Measurements from ENCODE around the gene E2F2.
"Not testable (repeated sequence)": the region's sequence is repeated elsewhere in the genome, so short reads cannot be mapped to it uniquely, and the experiment has no call there.

E2F2 gene

GRCh38 chr1:23497777-23498439 is 33.1 kb downstream of the E2F2 start:
- no peak for TF ChIP-seq EZH2phosphoT487 (conservative IDR thresholded peaks at IDR 0.05; ENCODE audit: low read length)
- no peak for TF ChIP-seq CTCF (IDR thresholded peaks at IDR 0.05; ENCODE audit: insufficient read depth, low read length, poor library complexity, severe bottlenecking)
- H3K4me2 ChIP-seq (ENCODE audit: low read depth, low read length, poor library complexity, severe bottlenecking), result no peak overlapping the region
- no peaks in the 10 kb centered on the region for H3K36me3 ChIP-seq (ENCODE audit: low read length)
- no peaks in the 10 kb centered on the region for H3K27me3 ChIP-seq (ENCODE audit: low read length)
- no peak overlapping the region for H2AFZ ChIP-seq (ENCODE audit: low read depth, low read length, severe bottlenecking)
- H3K9me2 ChIP-seq (replicated peaks; ENCODE audit: insufficient read depth, low read length), result no peaks in the 10 kb centered on the region
- no peaks in the 10 kb centered on the region for H4K20me1 ChIP-seq (ENCODE audit: low read depth, low read length)
- H3K4me3 ChIP-seq (ENCODE audit: insufficient read depth, low read length, poor library complexity, severe bottlenecking), result no peak overlapping the region
- H3K9me3 ChIP-seq (ENCODE audit: insufficient read depth, low read length), result no peaks in the 10 kb centered on the region
- no peaks in the 10 kb centered on the region for H3K79me2 ChIP-seq (ENCODE audit: insufficient read depth, low read length)
- no peak overlapping the region for H3K27ac ChIP-seq (ENCODE audit: low read depth, low read length)
- H3F3A ChIP-seq (ENCODE audit: insufficient read depth), result 0 out of 2 replicates have a peak, but pooled peaks cover 5% of the 10 kb centered on the region
- H3K9ac ChIP-seq (ENCODE audit: low read length), result no peak overlapping the region

GRCh38 chr1:23496490-23497181 is 34.4 kb downstream of the E2F2 start:
- no peaks in the 10 kb centered on the region for H3K27me3 ChIP-seq (ENCODE audit: low read length)
- no peaks in the 10 kb centered on the region for H3K9me2 ChIP-seq (replicated peaks; ENCODE audit: insufficient read depth, low read length)
- H3K4me3 ChIP-seq (ENCODE audit: insufficient read depth, low read length, poor library complexity, severe bottlenecking), result no peak overlapping the region
- no peak for TF ChIP-seq CTCF (IDR thresholded peaks at IDR 0.05; ENCODE audit: insufficient read depth, low read length, poor library complexity, severe bottlenecking)
- no peak for TF ChIP-seq EZH2phosphoT487 (conservative IDR thresholded peaks at IDR 0.05; ENCODE audit: low read length)
- no peak overlapping the region for H3K27ac ChIP-seq (ENCODE audit: low read depth, low read length)
- no peak overlapping the region for H2AFZ ChIP-seq (ENCODE audit: low read depth, low read length, severe bottlenecking)
- no peaks in the 10 kb centered on the region for H4K20me1 ChIP-seq (ENCODE audit: low read depth, low read length)
- H3K36me3 ChIP-seq (ENCODE audit: low read length), result no peaks in the 10 kb centered on the region
- H3F3A ChIP-seq (ENCODE audit: insufficient read depth), result no peaks in the 10 kb centered on the region
- no peaks in the 10 kb centered on the region for H3K79me2 ChIP-seq (ENCODE audit: insufficient read depth, low read length)
- H3K4me2 ChIP-seq (ENCODE audit: low read depth, low read length, poor library complexity, severe bottlenecking), result no peak overlapping the region
- no peak overlapping the region for H3K9ac ChIP-seq (ENCODE audit: low read length)
- H3K9me3 ChIP-seq (ENCODE audit: insufficient read depth, low read length), result no peaks in the 10 kb centered on the region

- not testable (repeated sequence) for H3K27me3 ChIP-seq (ENCODE audit: low read length); H3K79me2 ChIP-seq (ENCODE audit: insufficient read depth, low read length); H3K4me3 ChIP-seq (ENCODE audit: insufficient read depth, low read length, poor library complexity, severe bottlenecking); H4K20me1 ChIP-seq (ENCODE audit: low read depth, low read length); H3K9ac ChIP-seq (ENCODE audit: low read length); H3K9me2 ChIP-seq (replicated peaks; ENCODE audit: insufficient read depth, low read length); H2AFZ ChIP-seq (ENCODE audit: low read depth, low read length, severe bottlenecking); H3K9me3 ChIP-seq (ENCODE audit: insufficient read depth, low read length); H3K27ac ChIP-seq (ENCODE audit: low read depth, low read length); H3K36me3 ChIP-seq (ENCODE audit: low read length); H3F3A ChIP-seq (ENCODE audit: insufficient read depth); H3K4me2 ChIP-seq (ENCODE audit: low read depth, low read length, poor library complexity, severe bottlenecking)
Observed at GRCh38 chr1:23494836-23495235, 36.2 kb downstream of the E2F2 start.

- not testable (repeated sequence) for H3K4me3 ChIP-seq (ENCODE audit: insufficient read depth, low read length, poor library complexity, severe bottlenecking); H4K20me1 ChIP-seq (ENCODE audit: low read depth, low read length)
Observed at GRCh38 chr1:23492776-23493175, 38.3 kb downstream of the E2F2 start.

More at GRCh38 chr1:23492776-23493175, 38.3 kb downstream of the E2F2 start:
- not testable (repeated sequence) for H3K9me3 ChIP-seq (ENCODE audit: insufficient read depth, low read length); H3K27me3 ChIP-seq (ENCODE audit: low read length); H2AFZ ChIP-seq (ENCODE audit: low read depth, low read length, severe bottlenecking); H3K9me2 ChIP-seq (replicated peaks; ENCODE audit: insufficient read depth, low read length); H3K4me2 ChIP-seq (ENCODE audit: low read depth, low read length, poor library complexity, severe bottlenecking); H3F3A ChIP-seq (ENCODE audit: insufficient read depth); H3K27ac ChIP-seq (ENCODE audit: low read depth, low read length); H3K79me2 ChIP-seq (ENCODE audit: insufficient read depth, low read length); H3K9ac ChIP-seq (ENCODE audit: low read length); H3K36me3 ChIP-seq (ENCODE audit: low read length)

All from SU-DHL-6 (cell line).